GM12891 (cell line): ENCODE data around the gene SEC14L3.

Experiments
- PAX5 ChIP-seq: IDR thresholded peaks from 2 replicates; pipeline ENCODE4 v1.6.1; 2011; ENCODE audit warnings: low read length, moderate library complexity, mild to moderate bottlenecking; ENCODE audit not compliant: insufficient read depth, severe bottlenecking
- POLR2A ChIP-seq: IDR thresholded peaks from 2 replicates; pipeline ENCODE4 v1.6.1; 2011; ENCODE audit warnings: low read depth, low read length, control low read depth
- POLR2AphosphoS5 ChIP-seq: IDR thresholded peaks from 2 replicates; pipeline ENCODE4 v1.6.1; 2011; ENCODE audit warnings: low read depth, low read length, control low read depth
- TAF1 ChIP-seq: IDR thresholded peaks from 2 replicates; pipeline ENCODE4 v1.6.1; 2011; ENCODE audit warnings: low read depth, low read length, control low read depth

DNA sequence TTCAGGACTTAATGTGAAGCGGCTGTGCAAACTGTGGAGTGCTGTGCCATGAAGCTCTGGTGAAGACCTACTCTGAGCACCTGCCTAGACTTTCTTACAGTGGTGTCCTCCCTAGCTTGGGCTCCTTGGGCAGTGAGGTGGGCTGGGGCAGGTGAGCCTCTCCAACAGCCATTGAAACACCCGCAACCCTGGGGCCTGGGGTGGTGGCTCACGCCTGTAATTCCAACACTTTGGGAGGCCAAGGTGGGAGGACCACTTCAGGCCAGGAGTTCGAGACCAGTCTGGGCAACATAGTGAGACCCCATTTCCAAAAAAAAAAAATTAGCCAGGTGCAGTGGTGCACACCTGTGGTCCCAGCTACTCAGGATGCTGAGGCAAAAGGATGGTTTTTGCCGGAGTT, 14.3 kb upstream of the SEC14L3 start:
- TF ChIP-seq POLR2AphosphoS5 (no peak), POLR2A (no peak), PAX5 (no peak), TAF1 (no peak)
